DMS153 (cell line): Measurements from ENCODE around the gene AKAP5.
A peak's percentile ranks its signal among the peaks of the same experiment; 100 is the strongest.
"Not testable (repeated sequence)": the region's sequence is repeated elsewhere in the genome, so short reads cannot be mapped to it uniquely, and the experiment has no call there.

Source experiments
- DNase-seq: peaks from one replicate; lab custom pipeline; 2025; lab: John Stamatoyannopoulos, UW

The AKAP5 gene

DNA sequence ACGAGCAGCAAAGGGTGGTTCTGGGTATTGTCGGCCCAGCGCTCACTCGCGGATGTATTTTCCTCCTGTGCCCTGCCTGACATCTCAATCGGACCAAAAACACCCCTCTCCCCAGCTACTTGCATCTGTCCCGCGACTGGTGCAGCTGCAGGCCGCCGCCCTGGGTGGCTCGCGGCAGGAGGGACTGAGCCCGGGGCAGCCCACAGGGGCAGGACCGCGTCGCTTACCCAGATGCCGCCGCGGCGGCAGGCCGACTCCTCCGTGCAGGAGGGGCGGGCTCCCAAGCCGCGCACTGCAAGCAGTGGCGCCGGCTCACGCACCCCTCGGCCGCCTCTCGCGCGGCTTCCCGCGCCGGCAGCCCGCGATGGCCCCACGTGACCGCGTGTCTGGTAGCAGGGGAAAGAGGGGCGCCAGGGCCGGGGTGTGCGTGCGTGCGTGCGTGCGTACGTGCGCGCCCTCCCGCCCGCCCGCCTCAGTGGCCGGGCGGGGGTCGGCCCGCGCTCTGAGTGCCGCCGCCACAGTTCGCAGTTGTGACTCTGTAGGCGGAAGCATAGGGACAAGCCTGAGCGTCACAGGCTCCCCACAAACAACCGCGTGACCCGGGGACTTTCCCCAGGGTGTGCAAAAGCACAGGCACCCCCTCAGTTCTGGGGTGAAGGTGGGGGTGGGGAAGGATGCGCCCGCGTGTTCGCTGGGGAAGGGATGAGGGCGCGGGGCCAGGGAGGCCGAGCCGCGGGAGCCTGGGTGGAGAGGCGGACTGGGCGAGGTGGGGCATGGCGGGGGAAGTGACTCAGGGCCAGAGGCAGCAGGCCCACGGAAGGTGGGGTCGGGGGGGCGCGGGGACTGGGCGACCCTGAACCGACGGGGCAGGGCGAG is 38.4 kb downstream of the AKAP5 start, which contains the start of gene ZBTB25:
TSS of gene ZBTB25 (minus strand) at position 405 of the 876 bp plus-strand sequence. CDS start 13,305 bp downstream, outside the sequence.
- peak; percentile 88 for DNase-seq

DNA sequence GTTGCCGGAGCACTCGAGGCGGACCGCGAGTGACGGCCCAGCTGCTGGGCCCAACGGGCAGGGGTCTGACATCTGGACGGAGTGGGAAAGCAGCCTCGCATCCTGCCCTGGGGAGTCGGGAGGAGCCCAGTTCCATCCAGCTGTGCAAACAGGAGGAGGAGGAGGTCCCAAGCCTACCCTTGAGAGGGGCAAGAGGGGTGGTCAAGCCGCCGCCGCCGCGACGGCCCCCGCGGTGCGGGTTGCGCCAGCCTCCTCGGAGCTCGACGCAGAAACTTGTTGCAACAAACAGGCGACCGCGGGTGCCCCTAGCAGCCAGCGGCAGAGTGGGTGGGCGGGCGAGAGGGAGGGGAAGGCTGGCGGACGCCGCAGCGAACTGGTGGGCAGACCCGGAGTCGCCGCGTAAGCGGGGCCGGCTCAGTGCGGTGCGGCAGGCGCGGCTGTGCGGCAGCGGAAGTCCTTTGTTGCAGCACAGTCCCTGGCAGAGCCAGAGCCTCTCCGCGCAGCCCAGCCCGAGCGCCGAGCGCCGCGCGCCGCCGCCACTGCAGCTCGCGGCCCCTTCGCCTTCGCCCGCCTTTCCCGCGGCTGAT is 39.1 kb downstream of the AKAP5 start, which contains the start of gene ZBTB1:
TSS of gene ZBTB1 (plus strand) at position 461 of the 587 bp plus-strand sequence. CDS start 16,735 bp downstream, outside the sequence.
- DNase-seq, result peak; percentile 66

DNA sequence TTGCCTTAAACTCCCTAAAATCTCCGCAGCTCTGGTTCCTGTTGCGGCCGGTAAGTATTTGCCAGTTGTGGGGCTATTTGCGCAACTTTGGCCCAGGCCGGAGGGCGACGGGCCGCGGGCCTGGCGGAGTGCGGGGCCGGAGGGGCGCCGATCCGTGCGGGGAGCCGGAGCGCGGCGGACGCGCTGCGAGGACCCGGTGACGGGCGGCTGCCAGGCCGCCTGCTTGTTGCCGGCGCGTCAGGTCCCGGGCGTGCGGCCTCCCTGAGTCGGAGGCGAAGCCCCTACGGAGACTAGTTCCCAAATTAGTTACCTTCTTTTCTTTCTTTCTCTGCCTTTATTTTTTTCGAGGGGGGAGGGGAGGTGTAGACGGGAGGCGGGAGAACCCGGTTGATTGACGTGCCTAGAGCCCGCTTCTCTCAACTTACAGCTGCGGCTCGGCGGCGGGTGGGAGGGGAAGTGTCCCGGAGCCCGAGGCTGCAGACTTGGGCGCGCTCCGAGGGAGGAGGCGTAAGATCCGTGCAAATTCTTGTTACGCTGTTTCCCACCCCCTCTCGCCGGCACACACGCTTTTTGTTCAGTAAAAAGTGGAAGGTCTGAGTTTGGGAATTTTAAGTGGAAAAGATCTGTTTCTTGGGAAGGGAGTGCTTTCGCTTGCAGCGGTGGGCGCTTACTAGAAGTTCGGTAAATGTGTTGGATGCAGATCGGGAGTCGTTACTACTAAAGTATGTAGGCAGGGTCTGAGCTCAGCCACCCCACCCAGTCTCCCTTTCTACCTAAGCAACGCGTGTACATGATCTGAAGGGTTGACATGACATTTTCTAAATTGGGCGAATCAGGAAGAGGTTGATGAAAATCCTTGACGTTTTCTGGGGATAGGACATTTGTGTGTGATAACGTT is 39.8 kb downstream of the AKAP5 start:
- peak; percentile 65 for DNase-seq

DNA sequence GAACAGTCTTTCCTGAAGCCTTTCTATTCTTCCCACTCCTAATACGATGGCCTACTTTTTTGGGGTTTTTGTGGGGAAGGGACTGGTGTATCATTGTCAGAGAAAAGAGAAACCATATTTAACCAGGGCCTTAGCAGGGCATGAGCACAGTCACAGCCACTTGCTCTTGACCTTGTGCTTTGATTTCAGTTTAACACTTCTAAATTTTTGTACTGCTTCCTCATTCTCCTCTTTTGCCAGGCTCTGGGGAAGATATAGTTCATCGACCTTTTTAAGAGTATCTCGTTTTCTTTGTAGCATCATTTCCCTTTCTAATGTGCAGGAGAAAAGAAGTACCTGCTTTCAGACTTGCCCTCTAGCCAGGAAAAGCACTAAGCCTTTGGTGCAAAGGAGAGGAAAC is 41.4 kb downstream of the AKAP5 start:
- no peak for DNase-seq

DNA sequence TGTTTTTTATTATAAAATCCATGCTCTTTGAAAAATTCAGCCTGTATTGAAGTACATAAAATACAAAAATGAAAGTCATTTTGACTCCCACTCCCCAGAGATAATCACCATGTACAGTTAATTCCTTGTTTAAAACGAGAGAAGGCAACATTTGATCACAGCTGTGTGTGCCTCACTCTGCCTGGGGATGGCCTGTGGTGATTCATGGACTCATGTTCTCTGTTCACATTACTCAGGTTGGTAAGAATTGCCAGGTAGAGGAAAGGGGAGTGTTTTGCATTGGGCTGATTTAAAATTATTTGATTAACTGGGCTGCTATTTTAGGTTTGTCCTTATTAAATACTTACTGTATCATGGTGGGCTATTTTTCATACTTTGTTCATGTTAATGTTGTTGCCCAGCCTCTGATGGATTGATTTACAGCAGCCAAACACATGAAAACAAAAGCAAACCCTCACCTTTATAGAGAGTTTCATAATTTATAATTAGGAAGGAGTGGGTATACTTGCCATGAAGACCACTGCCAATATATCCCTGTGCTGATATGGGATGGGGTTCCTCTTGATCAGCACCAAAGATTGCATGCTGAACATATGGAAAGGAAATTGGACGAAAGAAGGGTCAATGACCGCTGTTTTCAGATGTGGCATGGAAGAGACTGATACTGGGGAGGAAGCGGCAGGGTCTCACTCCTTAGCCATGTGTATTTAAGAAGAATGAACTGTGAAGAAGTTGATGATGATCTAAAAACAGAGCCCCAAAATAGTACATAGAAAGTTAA is 42.3 kb downstream of the AKAP5 start:
- no peak for DNase-seq

DNA sequence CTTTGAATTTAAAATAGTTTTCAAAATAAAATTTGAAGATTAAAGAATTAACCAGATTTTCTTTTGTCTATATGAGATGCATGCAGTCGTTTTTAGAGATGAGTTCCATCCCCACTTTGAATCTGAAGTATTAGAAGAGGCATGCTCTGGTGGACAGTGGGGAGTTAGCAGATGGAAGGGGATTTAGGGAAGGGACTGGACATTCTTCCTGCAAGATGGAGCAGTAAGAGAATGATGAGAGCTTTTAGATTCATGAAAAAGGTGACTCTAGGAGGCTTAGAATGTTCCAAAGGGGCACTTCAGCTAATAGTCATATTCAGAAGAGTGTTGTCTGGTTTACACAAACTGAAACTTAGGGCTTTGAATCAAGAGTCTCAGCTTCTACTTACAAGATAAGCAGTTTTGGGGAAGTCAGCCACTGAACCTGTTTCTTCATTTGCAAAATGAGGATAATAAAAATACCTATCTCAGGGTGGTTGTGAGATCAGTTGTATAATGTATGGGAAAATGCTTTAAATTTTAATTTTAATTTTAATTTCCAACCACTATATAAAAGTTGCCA is 43.0 kb downstream of the AKAP5 start:
- no peak for DNase-seq

DNA sequence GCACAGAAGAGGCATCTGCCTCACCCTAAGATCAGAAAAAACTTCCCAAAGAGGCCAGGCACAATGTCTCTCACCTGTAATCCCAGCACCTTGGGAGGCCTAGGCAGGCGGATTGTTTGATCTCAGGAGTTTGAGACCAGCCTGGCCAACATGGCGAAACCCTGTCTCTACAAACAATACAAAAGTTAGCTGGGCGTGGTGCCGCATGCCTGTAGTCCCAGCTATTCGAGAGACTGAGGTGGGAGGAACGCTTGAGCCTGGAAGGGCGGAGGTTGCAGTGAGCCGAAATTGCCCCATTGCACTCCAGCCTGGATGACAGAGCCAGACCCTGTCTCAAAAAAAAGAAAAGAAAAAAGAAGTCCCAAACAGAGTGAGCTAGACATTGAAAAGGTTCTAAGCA is 43.7 kb downstream of the AKAP5 start:
- DNase-seq, result no peak

DNA sequence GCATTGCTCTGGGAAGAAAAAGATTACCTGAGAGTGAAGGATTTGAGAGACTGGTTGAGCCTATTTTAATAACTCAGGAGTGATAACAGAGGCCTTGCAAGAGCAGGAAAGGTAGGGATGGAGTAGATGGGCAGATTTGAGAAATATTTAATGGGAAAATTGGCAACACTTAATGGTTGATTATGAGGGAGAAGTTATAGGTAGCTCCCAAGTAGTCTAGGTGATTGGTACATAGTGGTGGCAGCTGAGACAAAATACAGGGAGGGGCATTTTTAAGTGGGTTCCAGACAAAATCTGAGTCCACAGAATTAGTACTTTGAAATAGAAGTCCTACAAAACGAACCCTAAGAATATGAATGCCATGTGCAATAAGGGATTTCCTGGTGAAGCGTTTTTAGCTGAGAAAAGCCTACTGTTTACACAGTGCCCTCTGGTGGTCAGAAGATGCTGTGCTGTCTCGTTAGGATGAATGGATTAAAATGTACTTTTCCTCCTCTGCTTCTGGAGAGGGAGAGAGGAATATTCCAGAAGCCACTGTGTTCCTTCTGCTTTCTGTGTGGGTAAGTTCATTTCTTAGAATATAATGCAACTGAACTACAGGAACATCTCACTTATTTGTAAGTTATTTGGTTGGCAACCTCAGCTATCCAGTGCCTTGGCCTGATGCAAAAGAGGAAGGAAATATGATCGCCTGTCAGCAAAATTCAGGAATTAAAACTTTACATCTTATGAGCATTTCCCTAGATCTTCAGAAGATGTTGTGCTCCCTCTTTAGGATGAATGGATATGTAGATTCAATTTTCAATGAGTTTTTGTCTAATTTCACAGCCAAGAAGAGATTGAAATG is 45.7 kb downstream of the AKAP5 start:
- peak; percentile 14 for DNase-seq

DNA sequence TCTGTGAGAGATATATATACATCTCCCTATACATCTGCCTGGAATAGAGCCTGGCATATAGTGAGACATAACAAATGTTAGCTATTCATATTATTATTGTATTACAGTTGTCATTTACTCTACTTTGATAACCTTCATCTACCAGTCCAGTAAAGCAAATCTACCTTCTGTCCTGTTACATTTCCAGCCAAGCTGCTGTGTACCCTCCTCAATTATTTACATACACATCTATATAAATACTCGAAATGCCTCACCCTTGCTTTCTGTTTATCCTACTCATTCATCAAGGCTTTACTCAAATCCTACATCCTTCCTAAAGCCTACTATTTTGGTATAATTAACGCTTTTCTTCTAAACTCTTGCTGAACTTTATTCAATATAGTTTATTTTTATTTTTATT is 48.0 kb downstream of the AKAP5 start:
- no peak for DNase-seq

DNA sequence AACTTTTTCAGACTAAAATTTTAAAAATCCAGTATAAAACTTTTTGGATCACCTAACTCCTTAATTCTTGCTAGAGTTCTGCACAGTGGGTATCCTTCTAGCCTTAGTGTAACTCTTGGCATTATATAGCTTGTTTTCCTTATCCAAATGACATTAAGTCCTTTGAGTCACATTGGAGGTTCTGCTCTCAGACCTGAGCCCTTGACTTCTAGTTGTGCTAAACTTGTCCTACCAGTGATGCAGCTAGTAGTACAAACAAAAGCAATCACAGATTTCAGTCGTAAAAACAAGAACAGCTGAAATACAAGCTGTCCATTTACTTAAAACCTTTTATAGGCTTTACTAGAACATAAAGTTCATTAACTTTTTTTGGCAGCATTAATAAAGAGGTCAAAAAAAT is 49.8 kb downstream of the AKAP5 start:
- DNase-seq, result no peak

DNA sequence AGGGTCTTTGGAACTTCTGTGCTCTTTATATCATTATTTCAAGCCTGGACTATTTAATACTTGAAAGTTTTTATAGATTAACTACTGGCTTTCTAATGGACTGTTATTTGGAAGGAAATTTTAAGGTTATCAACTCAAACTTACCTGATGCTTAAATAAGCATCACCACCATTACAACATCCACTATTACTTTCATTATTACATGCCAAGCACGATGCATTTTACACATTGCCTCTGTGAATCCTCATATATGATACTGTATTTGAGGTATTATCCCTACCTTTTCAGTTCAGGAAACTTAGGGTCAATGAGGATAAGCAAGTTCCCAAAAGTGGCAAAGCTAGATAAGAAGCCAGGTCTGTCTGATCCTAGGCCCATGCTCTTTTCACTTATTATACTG is 51.7 kb downstream of the AKAP5 start:
- DNase-seq, result no peak

DNA sequence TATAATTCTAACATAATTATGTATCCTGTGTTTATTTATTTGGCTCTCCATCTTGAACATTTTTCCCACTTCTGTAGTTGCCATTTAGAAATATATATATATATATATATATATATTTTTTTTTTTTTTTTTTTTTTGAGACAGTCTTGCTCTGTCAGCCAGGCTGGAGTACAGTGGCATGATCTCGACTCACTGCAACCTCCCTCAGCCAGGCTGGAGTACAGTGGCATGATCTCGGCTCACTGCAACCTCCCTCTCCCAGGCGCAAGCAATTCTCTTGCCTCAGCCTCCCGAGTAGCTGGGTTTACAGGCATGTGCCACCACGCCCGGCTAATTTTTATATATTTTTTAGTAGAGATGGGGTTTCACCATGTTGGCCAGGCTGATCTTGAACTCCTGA is 52.4 kb downstream of the AKAP5 start:
- DNase-seq, result not testable (repeated sequence)

DNA sequence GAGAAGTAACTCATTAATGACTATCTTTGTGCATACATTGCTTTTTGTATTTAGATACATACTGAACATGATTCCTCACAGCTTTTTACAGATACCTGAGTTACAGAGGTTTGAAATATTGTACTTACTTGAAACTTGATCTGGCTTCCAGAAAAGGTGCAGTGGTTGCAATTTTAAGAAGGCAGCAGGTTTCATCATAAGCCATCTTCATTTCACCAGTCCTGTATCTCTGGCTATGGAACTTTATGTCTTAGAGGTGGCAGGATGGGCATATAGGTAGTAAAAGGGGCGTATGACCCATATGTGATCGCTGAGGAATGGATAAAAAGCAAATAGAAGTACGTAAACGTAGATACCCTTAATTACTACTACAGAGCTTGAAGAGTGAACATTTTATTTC is 52.9 kb downstream of the AKAP5 start:
- DNase-seq, result no peak

DNA sequence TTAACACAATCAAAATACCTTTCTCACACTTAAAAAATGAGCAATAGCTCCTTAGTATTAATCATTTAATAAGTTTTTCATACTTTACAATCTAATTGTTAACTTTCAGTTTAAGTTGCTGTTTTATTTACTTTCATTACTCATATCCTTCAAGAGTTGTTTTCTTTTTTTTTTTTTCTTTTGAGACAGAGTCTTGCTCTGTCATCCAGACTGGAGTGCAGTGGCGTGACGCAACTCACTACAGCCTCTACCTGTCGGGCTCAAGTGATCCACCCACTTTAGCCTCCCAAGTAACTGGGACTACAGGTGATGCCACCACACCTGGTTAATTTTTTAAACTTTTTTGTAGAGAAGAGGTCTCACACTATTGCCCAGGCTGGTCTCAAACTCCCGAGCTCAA is 55.4 kb downstream of the AKAP5 start:
- no peak for DNase-seq

DNA sequence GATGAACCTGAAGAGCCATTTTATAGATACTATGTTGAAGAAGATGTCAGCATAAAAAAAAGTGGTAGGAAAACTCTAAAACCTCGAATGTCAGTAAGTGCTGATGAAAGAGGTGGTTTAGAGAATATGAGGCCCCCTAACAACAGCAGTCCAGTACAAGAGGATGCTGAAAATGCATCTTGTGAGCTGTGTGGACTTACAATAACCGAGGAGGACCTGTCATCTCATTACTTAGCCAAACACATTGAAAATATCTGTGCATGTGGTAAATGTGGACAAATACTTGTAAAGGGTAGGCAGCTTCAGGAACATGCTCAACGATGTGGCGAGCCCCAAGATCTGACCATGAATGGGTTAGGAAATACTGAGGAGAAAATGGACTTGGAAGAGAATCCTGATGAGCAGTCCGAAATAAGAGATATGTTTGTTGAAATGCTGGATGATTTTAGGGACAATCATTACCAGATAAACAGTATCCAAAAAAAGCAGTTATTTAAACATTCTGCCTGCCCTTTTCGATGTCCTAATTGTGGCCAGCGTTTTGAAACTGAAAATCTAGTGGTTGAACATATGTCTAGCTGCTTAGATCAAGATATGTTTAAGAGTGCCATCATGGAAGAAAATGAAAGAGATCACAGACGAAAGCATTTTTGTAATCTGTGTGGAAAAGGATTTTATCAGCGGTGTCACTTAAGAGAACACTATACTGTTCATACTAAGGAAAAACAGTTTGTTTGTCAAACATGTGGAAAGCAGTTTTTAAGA is 57.5 kb downstream of the AKAP5 start:
- DNase-seq, result no peak
